ENCODE measurements around the gene TENM4.

GRCh38 chr11:78905756-78906155 lies 535.1 kb downstream of the TENM4 start:
- no peak for TF ChIP-seq TOX (CRISPR knock-in tag; IDR thresholded peaks at IDR 0.05; ENCODE audit: borderline replicate concordance)
- TF ChIP-seq, protein P1, sequence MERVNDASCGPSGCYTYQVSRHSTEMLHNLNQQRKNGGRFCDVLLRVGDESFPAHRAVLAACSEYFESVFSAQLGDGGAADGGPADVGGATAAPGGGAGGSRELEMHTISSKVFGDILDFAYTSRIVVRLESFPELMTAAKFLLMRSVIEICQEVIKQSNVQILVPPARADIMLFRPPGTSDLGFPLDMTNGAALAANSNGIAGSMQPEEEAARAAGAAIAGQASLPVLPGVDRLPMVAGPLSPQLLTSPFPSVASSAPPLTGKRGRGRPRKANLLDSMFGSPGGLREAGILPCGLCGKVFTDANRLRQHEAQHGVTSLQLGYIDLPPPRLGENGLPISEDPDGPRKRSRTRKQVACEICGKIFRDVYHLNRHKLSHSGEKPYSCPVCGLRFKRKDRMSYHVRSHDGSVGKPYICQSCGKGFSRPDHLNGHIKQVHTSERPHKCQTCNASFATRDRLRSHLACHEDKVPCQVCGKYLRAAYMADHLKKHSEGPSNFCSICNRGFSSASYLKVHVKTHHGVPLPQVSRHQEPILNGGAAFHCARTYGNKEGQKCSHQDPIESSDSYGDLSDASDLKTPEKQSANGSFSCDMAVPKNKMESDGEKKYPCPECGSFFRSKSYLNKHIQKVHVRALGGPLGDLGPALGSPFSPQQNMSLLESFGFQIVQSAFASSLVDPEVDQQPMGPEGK (CRISPR knock-in tag; IDR thresholded peaks at IDR 0.05; ENCODE audit: borderline replicate concordance), result no peak
- TF ChIP-seq BACH2 (CRISPR knock-in tag; IDR thresholded peaks at IDR 0.05; ENCODE audit: borderline replicate concordance), result no peak
- no peak for TF ChIP-seq CSRNP3 (CRISPR knock-in tag; IDR thresholded peaks at IDR 0.05)
